ENCODE data around the gene PDRG1.

Gene PDRG1

DNA sequence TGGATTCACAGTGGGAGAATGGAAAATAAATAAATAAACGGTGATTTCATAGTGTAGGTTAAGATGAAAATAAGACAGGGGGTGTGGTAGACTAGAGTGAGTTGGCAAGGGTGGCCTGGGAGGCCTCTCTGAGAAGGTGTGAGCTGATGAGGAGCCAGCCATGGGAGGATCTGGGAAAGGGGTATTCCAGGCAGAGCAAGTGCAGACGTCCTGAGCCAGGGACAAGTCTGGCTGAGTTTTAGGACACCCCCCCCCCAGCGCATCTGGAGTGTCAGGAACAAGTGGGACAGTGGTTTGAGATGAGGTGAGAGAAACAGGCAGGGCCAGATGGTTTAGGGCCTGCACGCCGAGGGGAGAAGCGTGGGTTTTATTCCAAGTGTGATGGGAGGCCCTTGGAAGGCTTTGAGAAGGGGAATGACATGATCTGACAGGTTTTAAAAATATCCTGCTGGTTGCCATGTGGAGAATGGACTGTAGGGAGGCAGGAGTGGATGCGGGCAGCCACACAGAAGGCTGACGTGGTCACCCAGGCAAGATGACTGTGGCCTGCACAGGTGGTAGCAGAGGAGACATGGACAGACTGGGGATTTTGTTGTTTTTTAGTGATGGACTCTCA lies 37.3 kb upstream of the PDRG1 start:
- no peak overlapping the region for H3K4me3 ChIP-seq (ENCODE audit: low read depth, low read length)
- TF ChIP-seq, protein P1, sequence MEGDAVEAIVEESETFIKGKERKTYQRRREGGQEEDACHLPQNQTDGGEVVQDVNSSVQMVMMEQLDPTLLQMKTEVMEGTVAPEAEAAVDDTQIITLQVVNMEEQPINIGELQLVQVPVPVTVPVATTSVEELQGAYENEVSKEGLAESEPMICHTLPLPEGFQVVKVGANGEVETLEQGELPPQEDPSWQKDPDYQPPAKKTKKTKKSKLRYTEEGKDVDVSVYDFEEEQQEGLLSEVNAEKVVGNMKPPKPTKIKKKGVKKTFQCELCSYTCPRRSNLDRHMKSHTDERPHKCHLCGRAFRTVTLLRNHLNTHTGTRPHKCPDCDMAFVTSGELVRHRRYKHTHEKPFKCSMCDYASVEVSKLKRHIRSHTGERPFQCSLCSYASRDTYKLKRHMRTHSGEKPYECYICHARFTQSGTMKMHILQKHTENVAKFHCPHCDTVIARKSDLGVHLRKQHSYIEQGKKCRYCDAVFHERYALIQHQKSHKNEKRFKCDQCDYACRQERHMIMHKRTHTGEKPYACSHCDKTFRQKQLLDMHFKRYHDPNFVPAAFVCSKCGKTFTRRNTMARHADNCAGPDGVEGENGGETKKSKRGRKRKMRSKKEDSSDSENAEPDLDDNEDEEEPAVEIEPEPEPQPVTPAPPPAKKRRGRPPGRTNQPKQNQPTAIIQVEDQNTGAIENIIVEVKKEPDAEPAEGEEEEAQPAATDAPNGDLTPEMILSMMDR (IDR thresholded peaks at IDR 0.05; ENCODE audit: low read depth, low read length): no peak

DNA sequence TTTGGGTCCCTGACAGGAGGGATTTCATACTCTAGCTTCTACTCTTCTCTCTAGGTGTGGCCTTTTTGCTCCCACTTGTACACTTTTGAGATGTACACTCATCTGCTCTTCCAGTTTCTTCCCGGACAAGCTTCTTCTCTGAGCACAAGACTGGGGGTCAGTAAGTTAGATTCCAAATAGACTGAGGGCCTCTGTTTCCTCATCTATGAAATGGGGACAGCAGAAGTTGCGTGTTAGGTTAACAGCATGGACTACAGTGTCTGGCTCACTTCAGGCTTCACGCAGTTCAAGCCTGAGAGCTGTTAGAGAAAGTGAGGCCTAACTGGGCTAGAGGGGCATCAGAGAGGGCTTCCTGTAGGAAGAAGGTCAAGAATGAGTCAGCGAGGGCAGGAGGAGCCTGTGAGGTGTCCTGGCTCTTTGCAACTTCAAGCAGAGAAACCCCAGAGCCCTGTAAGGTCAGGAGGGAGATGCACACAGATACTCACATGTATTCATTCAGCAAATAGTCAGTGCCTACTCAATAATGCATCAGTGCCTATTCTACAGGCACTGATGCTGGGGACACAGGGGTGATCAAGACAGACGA lies 36.7 kb upstream of the PDRG1 start:
- H3K4me3 ChIP-seq (ENCODE audit: low read depth, low read length): no peak overlapping the region
- TF ChIP-seq, protein P1 (IDR thresholded peaks at IDR 0.05; ENCODE audit: low read depth, low read length): no peak

DNA sequence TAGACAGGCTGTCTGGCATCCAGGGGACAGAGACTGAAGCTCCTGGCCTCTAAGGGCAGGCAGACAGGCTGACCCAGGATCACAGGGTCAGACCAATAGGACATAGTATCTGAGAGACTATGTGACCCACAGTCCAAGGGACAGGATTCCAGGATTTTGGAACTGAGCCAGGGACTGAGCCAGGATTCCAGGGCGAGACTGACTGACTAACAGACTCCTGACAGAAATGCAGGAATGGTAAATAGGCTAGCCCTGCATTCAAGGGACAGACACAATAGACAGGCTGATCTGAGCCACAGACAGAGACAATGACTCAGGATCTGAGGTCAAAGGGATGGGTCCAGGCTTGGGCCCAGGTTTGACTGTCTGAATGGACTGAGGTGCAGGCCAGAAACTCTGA lies 35.9 kb upstream of the PDRG1 start:
- no peak overlapping the region for H3K4me3 ChIP-seq (ENCODE audit: low read depth, low read length)
- TF ChIP-seq, protein P1 (IDR thresholded peaks at IDR 0.05; ENCODE audit: low read depth, low read length): no peak

DNA sequence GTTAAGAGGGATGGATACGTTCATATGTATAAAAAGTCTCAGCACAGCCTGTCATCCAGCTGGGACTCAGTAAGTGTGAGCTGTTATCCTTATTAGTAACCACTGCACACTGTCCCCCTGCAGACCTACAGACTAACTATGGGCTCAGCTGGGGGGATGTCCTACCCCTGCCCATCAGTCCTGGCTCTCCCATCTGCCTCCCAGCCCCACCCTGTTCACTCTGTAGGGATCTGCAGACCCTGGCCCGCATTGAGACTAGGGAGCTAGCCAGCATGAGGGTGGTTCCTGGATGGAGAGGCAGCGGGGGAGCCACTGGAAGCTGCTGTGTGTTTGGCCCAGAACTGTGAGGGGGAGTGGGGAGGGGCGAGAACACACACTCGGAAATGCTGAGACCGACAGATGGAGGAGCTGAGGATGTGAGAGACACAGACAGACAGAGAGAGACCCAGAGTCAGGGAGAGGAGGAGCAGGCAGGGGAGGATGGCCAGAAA lies 33.2 kb upstream of the PDRG1 start:
- H3K4me3 ChIP-seq (ENCODE audit: low read depth, low read length): no peak overlapping the region
- TF ChIP-seq, protein P1 (IDR thresholded peaks at IDR 0.05; ENCODE audit: low read depth, low read length): no peak

DNA sequence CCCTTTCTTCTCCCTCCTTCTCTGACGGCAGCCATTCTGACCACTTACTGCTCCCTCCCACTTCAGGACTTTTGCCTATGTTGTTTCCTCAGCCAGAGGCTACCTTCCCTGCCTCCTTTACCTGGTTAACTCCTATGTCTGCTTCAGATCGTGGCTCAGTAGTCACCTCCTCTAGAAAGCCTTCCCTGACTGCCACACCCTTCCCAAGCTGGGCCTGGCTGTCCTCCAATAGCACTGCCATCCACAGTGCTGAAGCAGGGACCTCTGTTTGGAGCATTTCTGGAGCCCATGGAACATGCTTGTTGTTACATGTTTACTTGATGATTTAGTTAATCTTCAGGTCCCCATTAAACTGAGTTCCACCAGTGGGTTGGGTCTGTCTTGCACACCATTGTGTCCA lies 29.9 kb upstream of the PDRG1 start:
- TF ChIP-seq, protein P1 (IDR thresholded peaks at IDR 0.05; ENCODE audit: low read depth, low read length): no peak
- H3K4me3 ChIP-seq (ENCODE audit: low read depth, low read length): no peak overlapping the region

DNA sequence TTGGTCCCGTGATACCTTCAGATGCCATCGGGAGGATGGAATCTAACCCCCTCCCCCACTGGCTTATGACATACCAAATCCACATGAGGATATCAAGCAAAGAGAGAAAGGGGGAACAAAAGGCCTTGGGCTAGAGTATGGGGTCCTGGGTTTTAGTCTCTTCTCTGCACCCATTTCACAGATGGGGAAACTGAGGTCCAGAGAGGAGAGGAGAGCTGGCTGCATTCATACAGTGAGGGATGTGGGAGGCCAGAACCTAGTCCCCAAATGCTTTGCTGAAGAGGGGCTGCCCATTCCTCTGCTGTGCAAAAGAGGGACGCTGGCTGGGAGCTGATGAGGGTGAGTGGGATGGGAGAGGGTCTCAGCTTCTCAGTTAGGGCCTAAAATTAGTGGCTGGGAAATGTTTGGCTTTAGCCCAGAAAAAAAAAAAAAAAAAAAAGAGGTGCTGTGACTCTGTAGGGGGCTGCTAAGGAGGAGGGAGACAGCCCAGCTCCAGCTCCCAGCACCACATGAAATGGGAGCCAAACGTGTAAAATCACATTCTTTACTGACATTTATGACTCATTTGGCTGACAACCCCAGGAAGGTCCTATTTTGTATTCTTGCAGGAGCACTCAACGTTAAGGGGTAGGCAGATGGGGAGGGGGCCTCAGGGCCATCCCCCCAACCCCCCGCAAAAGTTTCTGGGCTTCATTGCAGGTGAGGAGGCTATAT lies 28.0 kb upstream of the PDRG1 start:
- TF ChIP-seq, protein P1 (IDR thresholded peaks at IDR 0.05; ENCODE audit: low read depth, low read length): no peak
- H3K4me3 ChIP-seq (ENCODE audit: low read depth, low read length): no peak overlapping the region

DNA sequence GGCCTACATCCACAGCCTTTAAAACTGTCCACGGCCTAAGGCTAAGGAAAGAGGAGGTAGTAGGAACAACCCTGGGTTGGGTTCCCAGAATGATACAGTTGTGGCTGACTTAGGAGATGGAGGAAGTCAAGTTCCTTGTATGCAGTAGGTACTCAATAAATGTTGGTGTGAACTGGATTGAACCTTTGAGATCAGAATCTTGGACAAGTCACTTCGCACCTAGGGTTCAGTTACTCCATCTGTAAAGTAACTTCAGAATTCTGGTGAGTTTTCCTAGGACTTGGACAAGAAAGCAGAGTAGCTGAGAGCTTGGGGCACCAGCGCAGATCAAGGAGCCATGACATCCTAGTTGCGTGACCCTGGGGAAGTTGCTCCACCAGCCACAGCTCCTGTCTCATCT lies 25.2 kb upstream of the PDRG1 start:
- H3K4me3 ChIP-seq (ENCODE audit: low read depth, low read length): no peak overlapping the region
- TF ChIP-seq, protein P1 (IDR thresholded peaks at IDR 0.05; ENCODE audit: low read depth, low read length): no peak
